ENCODE measurements around the gene SNX10.

The SNX10 gene

DNA sequence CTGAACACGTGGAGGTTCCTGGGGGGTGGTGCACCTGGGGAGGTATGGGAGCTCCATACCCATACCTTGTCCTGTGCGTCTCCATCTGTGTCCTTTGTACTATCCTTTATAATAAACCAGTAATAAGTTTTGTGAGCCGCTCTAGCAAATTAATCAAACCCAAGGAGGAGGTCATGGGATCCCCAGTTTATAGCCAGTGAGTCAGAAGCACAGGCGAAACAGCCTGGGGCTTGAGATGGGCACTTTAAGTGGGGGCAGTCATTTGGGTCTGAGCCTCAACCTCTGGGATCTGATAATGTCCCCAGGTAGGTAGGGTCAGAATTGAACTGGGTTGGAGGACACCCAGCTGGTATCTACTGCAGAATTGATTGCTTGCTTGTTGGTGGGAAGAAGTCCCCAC is 16.9 kb downstream of the SNX10 start:
- H3K4me1 ChIP-seq (ENCODE audit: control insufficient read depth, low read depth, low read length), result no peaks in the 10 kb centered on the region
- H3K23ac ChIP-seq (ENCODE audit: low read length), result no peak overlapping the region
- H2AK5ac ChIP-seq (ENCODE audit: low read length), result no peak overlapping the region
- H3K18ac ChIP-seq (ENCODE audit: low read length), result no peak overlapping the region
- WGBS (ENCODE audit: extremely low coverage, insufficient coverage, low lambda C conversion rate), result no CpG with 5 or more reads among the region's 4 CpGs
- no peak overlapping the region for H3K9ac ChIP-seq (ENCODE audit: low read length)
- DNase-seq, result no peak
- H3K4me3 ChIP-seq (ENCODE audit: low read length), result no peak overlapping the region
- no peaks in the 10 kb centered on the region for H3K36me3 ChIP-seq (ENCODE audit: control insufficient read depth, insufficient read depth, low read length)
- no peaks in the 10 kb centered on the region for H3K79me1 ChIP-seq (ENCODE audit: low read length)
- no peak overlapping the region for H3K4me2 ChIP-seq (ENCODE audit: low read length)
- no peaks in the 10 kb centered on the region for H3K27me3 ChIP-seq (ENCODE audit: insufficient read depth, low read length, poor library complexity)
- H3K4ac ChIP-seq (ENCODE audit: low read depth, low read length), result no peak overlapping the region
- H3K79me2 ChIP-seq (ENCODE audit: control insufficient read depth, insufficient read depth, low read length), result no peaks in the 10 kb centered on the region
- H2BK120ac ChIP-seq (ENCODE audit: low read depth, low read length), result no peak overlapping the region
- H4K8ac ChIP-seq (ENCODE audit: low read depth, low read length), result no peak overlapping the region
- H2BK5ac ChIP-seq (ENCODE audit: low read length), result no peak overlapping the region
- H2BK15ac ChIP-seq (replicated peaks; ENCODE audit: low read depth), result no peak overlapping the region
- no peak overlapping the region for H3K56ac ChIP-seq (ENCODE audit: low read length)
- H3K27ac ChIP-seq (ENCODE audit: low read depth, low read length), result no peak overlapping the region
- no peak overlapping the region for H4K5ac ChIP-seq (ENCODE audit: low read length)

DNA sequence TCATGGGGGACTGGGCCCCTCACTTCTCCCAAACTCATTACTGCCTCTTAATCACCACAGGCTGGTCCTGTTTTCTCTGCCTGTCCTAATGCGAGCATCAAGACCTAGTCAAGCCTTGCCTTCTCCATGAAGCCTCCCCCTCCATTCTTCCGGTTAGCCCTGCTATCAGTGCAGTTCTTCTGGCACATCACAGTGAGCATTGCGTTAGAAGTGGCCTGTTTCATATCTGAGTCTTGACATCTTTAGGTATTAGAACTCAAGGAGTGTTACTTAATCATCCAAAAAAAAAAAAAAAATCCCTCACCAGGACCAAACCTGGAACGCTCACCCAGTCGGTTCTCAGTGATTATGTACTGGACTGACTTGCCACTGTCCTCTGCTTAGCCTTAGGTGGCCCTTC is 17.4 kb downstream of the SNX10 start:
- no peak overlapping the region for H3K18ac ChIP-seq (ENCODE audit: low read length)
- no peak overlapping the region for H3K27ac ChIP-seq (ENCODE audit: low read depth, low read length)
- H2BK120ac ChIP-seq (ENCODE audit: low read depth, low read length), result no peak overlapping the region
- WGBS (ENCODE audit: extremely low coverage, insufficient coverage, low lambda C conversion rate), result no CpG with 5 or more reads among the region's 5 CpGs
- H3K4me2 ChIP-seq (ENCODE audit: low read length), result no peak overlapping the region
- H3K23ac ChIP-seq (ENCODE audit: low read length), result no peak overlapping the region
- H3K27me3 ChIP-seq (ENCODE audit: insufficient read depth, low read length, poor library complexity), result no peaks in the 10 kb centered on the region
- no peak overlapping the region for H2BK15ac ChIP-seq (replicated peaks; ENCODE audit: low read depth)
- no peaks in the 10 kb centered on the region for H3K36me3 ChIP-seq (ENCODE audit: control insufficient read depth, insufficient read depth, low read length)
- no peaks in the 10 kb centered on the region for H3K4me1 ChIP-seq (ENCODE audit: control insufficient read depth, low read depth, low read length)
- H4K5ac ChIP-seq (ENCODE audit: low read length), result no peak overlapping the region
- no peak overlapping the region for H2AK5ac ChIP-seq (ENCODE audit: low read length)
- no peak overlapping the region for H3K4me3 ChIP-seq (ENCODE audit: low read length)
- no peaks in the 10 kb centered on the region for H3K79me1 ChIP-seq (ENCODE audit: low read length)
- no peak overlapping the region for H2BK5ac ChIP-seq (ENCODE audit: low read length)
- H4K8ac ChIP-seq (ENCODE audit: low read depth, low read length), result no peak overlapping the region
- no peak overlapping the region for H3K56ac ChIP-seq (ENCODE audit: low read length)
- H3K79me2 ChIP-seq (ENCODE audit: control insufficient read depth, insufficient read depth, low read length), result no peaks in the 10 kb centered on the region
- no peak overlapping the region for H3K9ac ChIP-seq (ENCODE audit: low read length)
- no peak overlapping the region for H3K4ac ChIP-seq (ENCODE audit: low read depth, low read length)
- no peak for DNase-seq

DNA sequence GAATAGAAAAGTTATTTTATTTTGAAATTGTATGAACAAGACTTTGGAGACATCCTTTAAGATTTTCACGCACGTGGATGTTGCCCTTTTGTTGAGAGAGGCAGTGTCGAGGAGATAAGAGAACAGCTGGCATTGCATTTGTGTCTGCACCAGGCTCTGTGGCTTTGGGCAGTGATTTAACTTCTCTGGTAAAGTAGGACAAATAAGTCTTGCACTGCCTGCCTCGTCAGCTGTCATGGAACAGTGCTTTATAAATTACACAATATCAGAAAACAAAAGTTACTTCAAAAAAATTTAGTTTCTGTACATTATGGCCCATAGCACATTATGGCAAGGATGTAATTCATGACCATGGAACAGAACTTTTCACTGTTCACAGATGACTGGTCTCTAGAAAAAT is 20.1 kb downstream of the SNX10 start:
- Histone ChIP-seq H3K79me2 (ENCODE audit: control insufficient read depth, insufficient read depth, low read length) (no peaks in the 10 kb centered on the region), H3K4me3 (ENCODE audit: low read length) (no peak overlapping the region), H4K5ac (ENCODE audit: low read length) (no peak overlapping the region), H2BK15ac (replicated peaks; ENCODE audit: low read depth) (no peak overlapping the region), H3K4me2 (ENCODE audit: low read length) (no peak overlapping the region), H3K23ac (ENCODE audit: low read length) (no peak overlapping the region), H3K79me1 (ENCODE audit: low read length) (no peaks in the 10 kb centered on the region), H3K4me1 (ENCODE audit: control insufficient read depth, low read depth, low read length) (no peaks in the 10 kb centered on the region), H2AK5ac (ENCODE audit: low read length) (no peak overlapping the region), H3K18ac (ENCODE audit: low read length) (no peak overlapping the region), H3K36me3 (ENCODE audit: control insufficient read depth, insufficient read depth, low read length) (no peaks in the 10 kb centered on the region), H3K27ac (ENCODE audit: low read depth, low read length) (no peak overlapping the region), H2BK5ac (ENCODE audit: low read length) (no peak overlapping the region), H2BK120ac (ENCODE audit: low read depth, low read length) (no peak overlapping the region), H3K56ac (ENCODE audit: low read length) (no peak overlapping the region), H3K27me3 (ENCODE audit: insufficient read depth, low read length, poor library complexity) (no peaks in the 10 kb centered on the region), H3K9ac (ENCODE audit: low read length) (no peak overlapping the region), H3K4ac (ENCODE audit: low read depth, low read length) (no peak overlapping the region), H4K8ac (ENCODE audit: low read depth, low read length) (no peak overlapping the region)
- WGBS (ENCODE audit: extremely low coverage, insufficient coverage, low lambda C conversion rate), result no CpG with 5 or more reads among the region's 4 CpGs
- no peak for DNase-seq

DNA sequence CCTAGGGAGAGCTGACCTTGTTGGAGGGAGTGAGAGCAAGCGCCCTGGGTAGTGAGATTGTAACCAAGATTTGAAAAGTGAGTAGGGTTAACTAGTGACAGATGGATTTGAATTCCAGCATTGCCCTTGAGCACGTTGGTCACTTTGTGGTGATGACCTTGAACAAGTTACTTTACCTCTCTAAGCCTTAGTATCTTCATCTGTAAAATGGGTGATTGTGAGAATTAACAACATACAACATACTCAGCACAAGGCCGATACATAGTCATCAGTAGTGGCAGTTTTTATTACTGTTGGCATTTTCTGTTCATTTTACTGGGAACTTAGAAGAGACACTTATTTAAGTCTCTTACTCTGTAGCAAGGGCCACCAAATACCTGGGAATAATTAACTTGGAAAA is 25.5 kb downstream of the SNX10 start:
- no peak for DNase-seq

DNA sequence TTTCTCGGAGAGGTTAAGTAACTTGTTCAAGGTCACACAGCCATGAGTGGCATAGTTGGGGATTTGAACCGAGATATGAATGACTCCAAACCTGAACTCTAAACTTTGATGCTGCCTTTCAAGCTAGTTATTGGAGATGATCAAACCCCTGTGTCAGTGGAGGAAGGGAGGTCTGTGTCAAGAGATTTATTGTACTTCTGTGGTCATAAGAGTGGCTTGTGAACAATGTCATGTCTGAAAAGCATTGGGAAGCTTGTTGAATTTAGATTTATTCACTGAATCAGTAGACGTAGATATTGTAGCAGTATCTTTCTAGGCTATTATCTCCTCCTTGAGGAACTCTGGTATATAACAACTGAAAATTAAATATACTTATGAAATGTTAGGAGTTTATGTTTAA is 27.3 kb downstream of the SNX10 start:
- no peaks in the 10 kb centered on the region for H3K79me2 ChIP-seq (ENCODE audit: control insufficient read depth, insufficient read depth, low read length)
- H3K36me3 ChIP-seq (ENCODE audit: control insufficient read depth, insufficient read depth, low read length), result no peaks in the 10 kb centered on the region
- no peak overlapping the region for H3K9ac ChIP-seq (ENCODE audit: low read length)
- H3K27ac ChIP-seq (ENCODE audit: low read depth, low read length), result no peak overlapping the region
- H2BK15ac ChIP-seq (replicated peaks; ENCODE audit: low read depth), result no peak overlapping the region
- H3K4me1 ChIP-seq (ENCODE audit: control insufficient read depth, low read depth, low read length), result no peaks in the 10 kb centered on the region
- H4K8ac ChIP-seq (ENCODE audit: low read depth, low read length), result no peak overlapping the region
- no peak for DNase-seq
- no peak overlapping the region for H2AK5ac ChIP-seq (ENCODE audit: low read length)
- H3K4ac ChIP-seq (ENCODE audit: low read depth, low read length), result no peak overlapping the region
- no peak overlapping the region for H3K23ac ChIP-seq (ENCODE audit: low read length)
- no peak overlapping the region for H2BK5ac ChIP-seq (ENCODE audit: low read length)
- H3K18ac ChIP-seq (ENCODE audit: low read length), result no peak overlapping the region
- no peaks in the 10 kb centered on the region for H3K79me1 ChIP-seq (ENCODE audit: low read length)
- no peak overlapping the region for H3K4me3 ChIP-seq (ENCODE audit: low read length)
- H3K27me3 ChIP-seq (ENCODE audit: insufficient read depth, low read length, poor library complexity), result no peaks in the 10 kb centered on the region
- H3K56ac ChIP-seq (ENCODE audit: low read length), result no peak overlapping the region
- no peak overlapping the region for H2BK120ac ChIP-seq (ENCODE audit: low read depth, low read length)
- H3K4me2 ChIP-seq (ENCODE audit: low read length), result no peak overlapping the region
- H4K5ac ChIP-seq (ENCODE audit: low read length), result no peak overlapping the region
- no CpG with 5 or more reads among the region's 3 CpGs for WGBS (ENCODE audit: extremely low coverage, insufficient coverage, low lambda C conversion rate)

More for the DNA sequence above, 25.5 kb downstream of the SNX10 start:
- no peak overlapping the region for H3K56ac ChIP-seq (ENCODE audit: low read length)
- H3K18ac ChIP-seq (ENCODE audit: low read length), result no peak overlapping the region
- no peak overlapping the region for H2BK5ac ChIP-seq (ENCODE audit: low read length)
- no peak overlapping the region for H3K4me3 ChIP-seq (ENCODE audit: low read length)
- no peaks in the 10 kb centered on the region for H3K27me3 ChIP-seq (ENCODE audit: insufficient read depth, low read length, poor library complexity)
- no peak overlapping the region for H2BK120ac ChIP-seq (ENCODE audit: low read depth, low read length)
- no peaks in the 10 kb centered on the region for H3K4me1 ChIP-seq (ENCODE audit: control insufficient read depth, low read depth, low read length)
- no peak overlapping the region for H4K8ac ChIP-seq (ENCODE audit: low read depth, low read length)
- no peaks in the 10 kb centered on the region for H3K36me3 ChIP-seq (ENCODE audit: control insufficient read depth, insufficient read depth, low read length)
- no peak overlapping the region for H4K5ac ChIP-seq (ENCODE audit: low read length)
- no peak overlapping the region for H2AK5ac ChIP-seq (ENCODE audit: low read length)
- WGBS (ENCODE audit: extremely low coverage, insufficient coverage, low lambda C conversion rate), result no CpG with 5 or more reads among the region's 3 CpGs
- no peak overlapping the region for H3K9ac ChIP-seq (ENCODE audit: low read length)
- H3K4ac ChIP-seq (ENCODE audit: low read depth, low read length), result no peak overlapping the region
- no peak overlapping the region for H3K4me2 ChIP-seq (ENCODE audit: low read length)
- no peaks in the 10 kb centered on the region for H3K79me2 ChIP-seq (ENCODE audit: control insufficient read depth, insufficient read depth, low read length)
- no peaks in the 10 kb centered on the region for H3K79me1 ChIP-seq (ENCODE audit: low read length)
- no peak overlapping the region for H2BK15ac ChIP-seq (replicated peaks; ENCODE audit: low read depth)
- no peak overlapping the region for H3K27ac ChIP-seq (ENCODE audit: low read depth, low read length)
- no peak overlapping the region for H3K23ac ChIP-seq (ENCODE audit: low read length)

DNA sequence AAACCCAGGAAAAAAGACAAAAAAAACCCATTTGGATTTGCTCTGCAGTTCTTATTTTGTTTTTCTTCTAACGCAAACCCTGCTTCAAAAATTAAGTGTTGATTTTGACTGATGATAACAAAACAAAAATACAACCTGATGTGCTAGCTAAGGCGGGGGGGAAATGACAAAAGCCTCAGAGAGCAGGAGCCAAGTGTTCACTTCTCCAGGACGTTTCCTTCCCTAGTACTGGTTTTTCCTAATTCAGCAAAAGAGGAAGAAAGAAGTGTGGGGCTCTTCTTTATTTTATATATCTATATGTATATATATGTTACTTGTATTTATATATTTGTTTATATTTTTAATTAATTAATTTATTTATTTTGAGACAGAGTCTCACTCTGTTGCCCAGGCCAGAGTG is 28.0 kb downstream of the SNX10 start:
- no peak overlapping the region for H3K4ac ChIP-seq (ENCODE audit: low read depth, low read length)
- no peak overlapping the region for H3K4me2 ChIP-seq (ENCODE audit: low read length)
- no CpG with 5 or more reads among the region's 3 CpGs for WGBS (ENCODE audit: extremely low coverage, insufficient coverage, low lambda C conversion rate)
- H2BK5ac ChIP-seq (ENCODE audit: low read length), result no peak overlapping the region
- H3K56ac ChIP-seq (ENCODE audit: low read length), result no peak overlapping the region
- no peak overlapping the region for H3K9ac ChIP-seq (ENCODE audit: low read length)
- no peak overlapping the region for H3K18ac ChIP-seq (ENCODE audit: low read length)
- DNase-seq, result no peak
- H3K27me3 ChIP-seq (ENCODE audit: insufficient read depth, low read length, poor library complexity), result no peaks in the 10 kb centered on the region
- no peak overlapping the region for H3K23ac ChIP-seq (ENCODE audit: low read length)
- no peak overlapping the region for H4K5ac ChIP-seq (ENCODE audit: low read length)
- H4K8ac ChIP-seq (ENCODE audit: low read depth, low read length), result no peak overlapping the region
- no peak overlapping the region for H3K4me3 ChIP-seq (ENCODE audit: low read length)
- no peak overlapping the region for H2BK15ac ChIP-seq (replicated peaks; ENCODE audit: low read depth)
- H2BK120ac ChIP-seq (ENCODE audit: low read depth, low read length), result no peak overlapping the region
- no peaks in the 10 kb centered on the region for H3K36me3 ChIP-seq (ENCODE audit: control insufficient read depth, insufficient read depth, low read length)
- H3K79me1 ChIP-seq (ENCODE audit: low read length), result no peaks in the 10 kb centered on the region
- H2AK5ac ChIP-seq (ENCODE audit: low read length), result no peak overlapping the region
- H3K79me2 ChIP-seq (ENCODE audit: control insufficient read depth, insufficient read depth, low read length), result no peaks in the 10 kb centered on the region
- no peaks in the 10 kb centered on the region for H3K4me1 ChIP-seq (ENCODE audit: control insufficient read depth, low read depth, low read length)
- H3K27ac ChIP-seq (ENCODE audit: low read depth, low read length), result no peak overlapping the region
